ENCODE measurements around the gene STK38L.

STK38L gene

DNA sequence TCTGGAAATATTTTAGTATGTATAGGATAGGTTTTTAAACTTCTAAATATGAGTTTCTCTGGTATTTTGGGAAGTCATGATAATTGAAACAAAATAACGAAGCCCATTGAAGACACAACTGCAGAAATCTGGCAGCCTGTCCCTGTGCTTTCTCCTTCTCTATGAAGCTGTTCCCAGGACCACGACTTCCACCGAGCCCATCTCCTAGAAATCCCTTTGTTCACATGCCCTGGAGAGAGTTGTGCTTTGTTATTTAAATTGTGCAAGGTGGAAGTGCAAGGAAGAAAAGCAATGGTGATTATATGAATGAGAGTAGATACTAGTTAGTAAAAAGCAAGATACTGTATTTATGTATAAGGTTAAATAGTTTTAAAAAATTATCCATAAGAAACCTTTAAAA lies 32.2 kb downstream of the STK38L start:
- no peak for DNase-seq (ENCODE audit: extremely low read depth in 1 of 2, low read depth in 1 of 2)

DNA sequence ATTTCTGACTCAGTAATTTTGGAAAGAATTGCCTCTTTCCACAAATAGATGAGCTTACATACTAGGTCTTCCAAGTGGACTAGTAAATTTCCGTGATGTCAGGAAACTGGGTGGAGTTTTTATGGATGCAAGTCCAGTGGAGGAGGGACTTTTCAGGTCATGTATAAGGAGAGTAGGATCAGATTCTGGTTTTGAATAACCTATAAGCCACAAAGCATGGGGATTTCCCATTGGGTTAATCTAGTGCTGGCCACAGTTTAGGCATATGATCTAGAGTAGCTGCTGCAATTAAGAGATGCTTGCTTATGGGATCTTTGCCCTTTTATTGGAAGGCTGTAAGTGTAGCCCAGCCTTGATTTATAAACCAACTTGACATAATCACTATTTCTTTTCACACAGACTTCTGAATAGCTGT lies 33.8 kb downstream of the STK38L start:
- no peak for DNase-seq (ENCODE audit: extremely low read depth in 1 of 2, low read depth in 1 of 2)

GRCh38 chr12:27279826-27280225 lies 35.7 kb downstream of the STK38L start:
- no peak for DNase-seq (ENCODE audit: extremely low read depth in 1 of 2, low read depth in 1 of 2)

DNA sequence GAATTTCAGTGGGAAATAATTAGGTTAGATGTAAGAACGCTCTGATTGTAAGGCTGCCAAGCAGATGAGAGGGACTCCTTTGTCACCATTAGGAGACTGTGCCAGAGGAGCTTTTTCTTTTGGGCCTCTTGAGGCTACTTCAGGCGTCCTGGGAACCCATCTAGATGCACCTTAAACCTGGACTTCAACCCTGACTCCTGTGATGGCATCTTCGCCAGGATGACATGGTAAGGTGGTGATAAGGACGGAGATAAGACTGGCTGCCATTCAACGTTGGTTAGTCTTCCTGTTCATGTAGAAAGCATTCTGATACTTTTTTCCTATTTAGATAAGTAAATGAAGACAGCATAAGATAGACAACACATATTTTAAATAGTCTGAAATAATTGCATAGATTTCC lies 36.3 kb downstream of the STK38L start:
- DNase-seq (ENCODE audit: extremely low read depth in 1 of 2, low read depth in 1 of 2), result no peak

GRCh38 chr12:27282754-27283153 lies 38.7 kb downstream of the STK38L start:
- DNase-seq (ENCODE audit: extremely low read depth in 1 of 2, low read depth in 1 of 2), result no peak

- DNase-seq (ENCODE audit: extremely low read depth in 1 of 2, low read depth in 1 of 2), result no peak
These were observed 39.9 kb downstream of the STK38L start for GRCh38 chr12:27284021-27284420.

DNA sequence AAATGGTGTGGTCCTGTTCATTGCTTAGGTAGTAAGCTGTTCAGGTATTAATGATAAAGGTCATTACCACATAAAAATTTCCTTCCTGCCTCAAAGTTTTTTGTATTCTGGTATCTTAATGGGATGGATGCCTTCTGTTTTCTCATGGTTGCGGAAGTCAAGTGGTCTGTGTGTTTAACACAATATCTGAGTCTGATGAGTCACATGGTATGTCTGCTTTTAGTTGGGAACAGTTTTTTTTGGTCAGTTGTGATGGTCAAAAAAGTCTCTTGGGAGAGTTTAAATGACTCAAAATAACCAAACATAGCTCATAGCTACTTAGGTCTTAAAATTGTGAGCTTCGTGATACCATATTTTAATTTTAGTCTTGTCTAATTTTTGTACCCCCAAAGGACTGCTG lies 40.7 kb downstream of the STK38L start:
- no peak for DNase-seq (ENCODE audit: extremely low read depth in 1 of 2, low read depth in 1 of 2)

GRCh38 chr12:27285403-27285802 lies 41.3 kb downstream of the STK38L start:
- no peak for DNase-seq (ENCODE audit: extremely low read depth in 1 of 2, low read depth in 1 of 2)

DNA sequence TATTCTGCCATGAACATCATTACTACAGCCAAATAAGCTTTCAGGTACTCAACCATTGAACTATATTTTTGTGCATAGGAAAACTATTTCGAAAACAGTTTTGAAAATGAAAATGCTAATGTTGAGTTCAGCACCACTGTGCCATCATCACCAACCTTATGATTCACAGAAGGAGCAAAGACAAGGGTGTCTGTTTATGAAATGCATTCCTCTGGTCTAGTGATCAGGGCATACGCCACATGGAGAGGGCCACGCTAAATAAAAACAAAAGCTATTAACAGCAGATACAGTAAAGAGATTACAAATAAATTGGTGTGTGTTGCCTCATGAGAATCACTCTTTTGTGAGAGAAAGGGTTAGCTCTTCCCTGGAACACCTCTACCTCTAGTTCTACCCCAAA lies 45.3 kb downstream of the STK38L start:
- DNase-seq (ENCODE audit: extremely low read depth in 1 of 2, low read depth in 1 of 2), result no peak

GRCh38 chr12:27290501-27291168 lies 46.5 kb downstream of the STK38L start:
- no peak for DNase-seq (ENCODE audit: extremely low read depth in 1 of 2, low read depth in 1 of 2)

GRCh38 chr12:27291862-27292261 lies 47.8 kb downstream of the STK38L start:
- no peak for DNase-seq (ENCODE audit: extremely low read depth in 1 of 2, low read depth in 1 of 2)

DNA sequence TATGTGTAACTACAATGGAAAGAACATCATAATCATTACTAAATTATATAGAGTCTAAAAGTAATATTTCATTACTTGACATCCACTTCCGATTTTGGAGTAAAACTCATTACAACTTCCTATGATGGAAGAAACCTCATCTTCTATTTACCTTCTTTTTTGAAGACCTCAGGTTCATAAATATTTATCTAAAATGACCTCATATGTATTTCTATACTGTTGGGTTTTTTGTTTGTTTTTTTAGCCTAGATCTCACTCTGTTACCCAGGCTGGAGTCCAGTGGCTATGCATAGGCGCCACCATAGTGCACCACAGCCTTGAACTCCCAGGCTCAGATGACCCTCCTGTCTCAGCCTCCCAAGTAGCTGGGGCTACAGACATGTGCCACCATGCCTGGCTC lies 48.6 kb downstream of the STK38L start:
- no peak for DNase-seq (ENCODE audit: extremely low read depth in 1 of 2, low read depth in 1 of 2)

- no peak for DNase-seq (ENCODE audit: extremely low read depth in 1 of 2, low read depth in 1 of 2)
These were observed 49.4 kb downstream of the STK38L start for GRCh38 chr12:27293463-27293862.

DNA sequence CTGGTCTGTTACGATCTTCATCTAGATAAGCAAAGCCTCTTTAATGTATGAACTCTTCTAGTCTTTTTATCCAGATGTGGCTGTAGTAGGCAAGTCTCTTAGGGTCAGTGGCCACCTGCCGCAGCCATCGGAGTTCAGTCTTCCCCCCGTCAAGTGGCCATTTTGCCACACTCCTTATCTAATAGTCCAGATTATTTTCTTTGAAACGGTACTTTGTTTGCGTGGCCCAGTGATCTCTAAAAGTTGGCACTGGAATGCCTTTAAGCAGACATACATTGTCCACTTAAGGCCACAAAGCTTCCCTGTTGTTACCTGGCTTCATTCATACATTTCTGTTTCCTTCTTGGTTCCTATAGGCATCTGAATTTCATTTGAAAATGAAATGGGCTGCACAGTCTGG lies 52.6 kb downstream of the STK38L start:
- no peak for DNase-seq (ENCODE audit: extremely low read depth in 1 of 2, low read depth in 1 of 2)

DNA sequence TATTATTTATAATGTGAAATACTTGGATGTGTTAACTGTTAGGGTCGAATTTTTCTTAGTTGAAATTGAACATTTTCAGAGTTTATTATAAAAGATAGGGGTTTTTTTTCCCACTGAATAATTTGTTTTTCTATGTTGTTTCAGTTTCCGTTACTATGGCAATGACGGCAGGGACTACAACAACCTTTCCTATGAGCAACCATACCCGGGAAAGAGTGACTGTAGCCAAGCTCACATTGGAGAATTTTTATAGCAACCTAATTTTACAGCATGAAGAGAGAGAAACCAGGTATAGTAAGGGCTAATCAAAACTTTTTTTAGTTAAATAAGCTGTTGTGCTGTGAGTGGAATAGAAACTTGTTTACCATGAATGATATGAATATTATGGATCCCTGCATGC lies 53.5 kb downstream of the STK38L start:
- DNase-seq (ENCODE audit: extremely low read depth in 1 of 2, low read depth in 1 of 2), result no peak

- no peak for DNase-seq (ENCODE audit: extremely low read depth in 1 of 2, low read depth in 1 of 2)
These were observed 55.0 kb downstream of the STK38L start for GRCh38 chr12:27299102-27299501.

DNA sequence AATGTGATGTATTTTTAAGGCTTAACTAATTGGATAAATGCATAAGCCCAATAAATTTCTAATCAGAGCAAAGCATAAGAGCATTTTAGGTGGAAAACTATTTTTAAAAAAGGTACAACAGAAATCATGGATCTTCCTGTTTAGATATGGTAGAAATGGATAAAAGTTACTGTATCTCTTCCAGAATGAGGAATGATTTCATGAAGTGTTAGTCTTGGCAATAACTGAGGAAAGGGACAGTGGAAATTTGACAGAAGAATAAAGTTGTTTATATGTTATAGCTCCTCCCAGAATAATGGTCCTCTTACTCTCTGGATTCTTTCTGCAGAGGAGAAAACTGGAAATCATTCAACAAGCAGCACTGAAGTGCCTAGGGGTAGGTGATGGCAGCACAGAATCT lies 56.1 kb downstream of the STK38L start:
- no peak for DNase-seq (ENCODE audit: extremely low read depth in 1 of 2, low read depth in 1 of 2)

DNA sequence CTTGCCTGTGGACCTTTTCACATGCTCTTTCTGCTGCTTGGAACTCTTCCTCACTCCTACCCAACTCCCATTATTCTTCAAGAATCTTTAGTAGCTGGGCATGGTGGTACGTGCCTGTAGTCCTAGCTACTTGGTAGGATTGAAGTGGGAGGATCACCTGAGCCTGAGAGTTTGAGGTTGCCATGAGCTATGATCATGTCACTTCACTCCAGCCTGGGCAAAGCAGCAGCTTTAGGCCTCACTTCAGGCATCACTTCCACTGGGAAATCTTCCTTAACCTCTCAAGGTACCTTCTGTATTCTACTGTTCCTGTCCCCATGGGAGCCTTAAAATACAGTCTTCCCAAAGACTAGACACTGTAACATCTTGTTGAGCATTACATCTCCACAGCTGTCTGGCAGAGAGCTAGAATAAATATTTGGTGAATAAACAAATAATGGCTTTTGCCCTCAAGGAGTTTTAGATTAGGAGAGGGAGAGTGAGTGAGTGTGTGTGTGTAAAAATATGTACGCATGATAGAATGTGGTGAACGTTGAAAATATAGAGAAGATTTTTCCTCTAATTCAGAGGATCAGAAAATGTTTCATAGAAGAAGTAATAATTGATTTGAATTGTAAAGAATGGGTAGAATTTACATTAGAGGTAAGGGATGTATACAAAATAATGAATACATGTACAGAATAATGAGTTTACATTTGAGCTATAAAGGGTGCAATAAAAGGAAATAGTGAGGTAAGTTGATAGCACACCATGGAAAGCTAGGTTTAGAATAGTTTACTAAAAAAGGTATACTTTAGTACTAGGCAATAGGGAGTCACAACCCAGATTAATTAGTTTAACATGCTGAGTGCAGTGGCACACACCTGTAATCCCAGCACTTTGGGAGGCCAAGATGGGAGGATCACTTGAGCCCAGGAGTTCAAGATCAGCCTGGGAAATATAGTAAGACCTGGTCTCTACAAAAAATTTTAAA lies 59.3 kb downstream of the STK38L start:
- DNase-seq (ENCODE audit: extremely low read depth in 1 of 2, low read depth in 1 of 2), result no peak

- DNase-seq (ENCODE audit: extremely low read depth in 1 of 2, low read depth in 1 of 2), result no peak
These were observed 60.8 kb downstream of the STK38L start for GRCh38 chr12:27304856-27305255.

DNA sequence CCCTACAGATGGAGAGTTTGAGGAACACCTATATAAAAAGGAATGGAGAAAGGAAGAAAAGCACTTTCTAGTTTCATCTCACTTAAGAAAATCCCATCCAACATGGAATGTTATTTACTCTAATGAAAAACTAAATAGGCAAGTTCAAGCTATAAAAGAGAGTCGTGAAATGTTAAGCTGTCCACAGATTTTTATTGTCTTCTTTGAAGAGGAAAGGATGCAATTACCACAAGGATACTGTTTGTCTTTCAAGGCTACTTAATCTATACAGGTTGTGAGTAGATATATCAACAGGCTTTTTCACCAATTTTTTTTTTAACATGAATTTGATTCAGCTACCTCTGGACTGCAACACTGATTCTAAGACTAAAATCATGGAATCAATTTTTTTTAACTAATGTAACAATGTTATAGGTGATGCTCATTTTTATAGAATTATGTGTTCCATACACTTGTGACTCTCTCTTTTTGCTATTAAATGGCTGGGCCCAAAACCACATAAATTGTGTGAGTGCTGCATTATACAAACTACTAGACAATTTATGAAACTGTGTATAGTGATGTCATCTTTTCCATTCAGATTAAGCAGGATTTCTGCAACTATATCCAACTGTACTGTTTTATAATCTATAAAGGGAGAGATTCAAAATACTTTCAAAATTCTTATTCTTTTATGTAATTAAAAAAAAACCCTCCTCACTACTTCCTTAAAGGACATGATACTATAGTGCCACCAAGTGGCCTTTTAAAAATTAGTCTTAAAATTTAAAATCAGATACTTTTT lies 61.8 kb downstream of the STK38L start:
- no peak for DNase-seq (ENCODE audit: extremely low read depth in 1 of 2, low read depth in 1 of 2)

GRCh38 chr12:27309293-27309994 lies 65.4 kb downstream of the STK38L start:
- no peak for DNase-seq (ENCODE audit: extremely low read depth in 1 of 2, low read depth in 1 of 2)

Data from activated CD8-positive, alpha-beta memory T cell treated with anti-CD3 and anti-CD28 coated beads for 1 hour (primary cell).